Measurements from ENCODE around the gene GP5.

Gene GP5

GRCh38 chr3:194396859-194397756, 2.0 kb downstream of the GP5 start:
- no peak for DNase-seq (ENCODE audit: low read depth)

DNA sequence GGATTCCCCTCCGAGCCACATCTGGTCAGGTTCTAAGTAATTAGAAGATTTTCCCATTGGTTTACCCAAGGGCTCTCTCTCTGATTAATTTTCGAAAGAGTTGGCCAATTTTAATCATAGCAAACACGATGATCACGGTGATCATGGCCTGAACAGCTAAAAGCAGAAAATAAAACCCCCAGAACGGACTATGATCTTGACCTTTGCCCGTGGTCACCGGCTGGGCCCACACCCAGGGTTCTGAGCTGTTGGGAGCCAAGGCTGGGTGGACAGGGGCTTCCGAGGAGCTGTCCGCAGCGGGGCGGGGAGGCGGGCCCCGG, 2.6 kb downstream of the GP5 start:
- DNase-seq (ENCODE audit: low read depth), result no peak

- no peak for DNase-seq (ENCODE audit: low read depth)
Measured at GRCh38 chr3:194395778-194396538, 3.1 kb downstream of the GP5 start.

- DNase-seq (ENCODE audit: low read depth), result no peak
Measured at GRCh38 chr3:194395212-194395611, 3.9 kb downstream of the GP5 start.

DNA sequence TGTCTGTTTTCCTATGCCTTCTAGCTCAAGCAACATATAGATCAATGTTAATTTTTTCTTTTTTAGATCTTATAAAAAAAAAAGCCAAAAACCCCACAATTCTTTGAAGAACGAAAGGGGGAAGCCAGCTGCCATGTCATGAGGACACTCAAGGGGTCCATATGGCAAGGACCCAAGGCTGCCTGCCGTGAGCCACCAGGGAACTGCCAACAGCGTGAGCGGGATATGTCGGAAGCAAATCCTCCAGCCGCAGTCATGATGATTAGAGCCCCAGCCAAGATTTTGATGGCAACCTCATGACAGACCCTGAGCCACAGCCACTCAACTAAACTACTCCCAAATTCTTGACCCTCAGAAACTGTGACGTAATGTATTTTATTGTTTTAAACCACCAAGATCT, 6.5 kb downstream of the GP5 start:
- no peak for DNase-seq (ENCODE audit: low read depth)

- no peak for DNase-seq (ENCODE audit: low read depth)
Measured at GRCh38 chr3:194390835-194391234, 8.2 kb downstream of the GP5 start.

GRCh38 chr3:194389269-194389668, 9.8 kb downstream of the GP5 start:
- no peak for DNase-seq (ENCODE audit: low read depth)

- no peak for DNase-seq (ENCODE audit: low read depth)
Measured at GRCh38 chr3:194387926-194388418, 11.1 kb downstream of the GP5 start.

DNA sequence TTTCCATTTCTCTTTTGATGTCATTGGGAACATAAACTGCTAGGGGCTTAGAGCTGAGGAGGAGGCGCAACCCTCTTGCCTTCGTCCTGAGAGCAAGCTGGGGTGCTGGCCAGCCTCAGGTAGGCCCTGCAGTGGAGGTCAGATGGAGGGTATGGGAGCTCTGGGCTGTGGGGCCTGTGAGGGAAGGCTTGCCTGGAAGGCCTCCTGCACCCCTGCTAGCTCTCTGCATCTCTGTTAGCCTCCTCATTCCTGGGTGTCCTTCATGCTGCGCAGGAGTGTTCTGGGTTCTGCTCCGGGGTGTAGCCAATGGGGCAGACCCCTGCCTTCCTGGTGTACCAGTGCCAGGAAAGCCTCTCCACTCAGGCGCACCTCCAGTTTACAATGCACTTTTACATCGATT, 11.8 kb downstream of the GP5 start:
- no peak for DNase-seq (ENCODE audit: low read depth)

DNA sequence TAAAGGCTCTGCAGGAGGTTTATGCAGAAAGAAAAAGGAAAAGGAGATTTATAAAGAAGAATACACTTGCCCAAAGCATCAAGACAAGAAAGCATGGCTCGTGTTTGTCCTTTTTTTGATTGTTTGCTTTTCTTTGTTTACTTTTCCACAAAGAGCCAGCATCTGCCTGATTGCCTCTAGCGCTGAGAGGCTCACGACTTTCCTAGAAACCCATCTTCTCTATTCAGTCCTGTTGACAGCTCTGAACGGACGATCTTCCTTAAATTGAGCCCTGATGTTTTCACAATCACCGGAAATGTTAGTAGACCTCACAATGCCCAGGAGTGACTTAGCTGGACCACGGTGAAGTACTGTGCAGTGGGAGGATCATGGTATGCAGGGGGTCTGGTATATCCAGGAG, 12.4 kb downstream of the GP5 start:
- DNase-seq (ENCODE audit: low read depth), result no peak

GRCh38 chr3:194386066-194386465, 13.0 kb downstream of the GP5 start:
- no peak for DNase-seq (ENCODE audit: low read depth)

- no peak for DNase-seq (ENCODE audit: low read depth)
Measured at GRCh38 chr3:194384569-194385001, 14.5 kb downstream of the GP5 start.

DNA sequence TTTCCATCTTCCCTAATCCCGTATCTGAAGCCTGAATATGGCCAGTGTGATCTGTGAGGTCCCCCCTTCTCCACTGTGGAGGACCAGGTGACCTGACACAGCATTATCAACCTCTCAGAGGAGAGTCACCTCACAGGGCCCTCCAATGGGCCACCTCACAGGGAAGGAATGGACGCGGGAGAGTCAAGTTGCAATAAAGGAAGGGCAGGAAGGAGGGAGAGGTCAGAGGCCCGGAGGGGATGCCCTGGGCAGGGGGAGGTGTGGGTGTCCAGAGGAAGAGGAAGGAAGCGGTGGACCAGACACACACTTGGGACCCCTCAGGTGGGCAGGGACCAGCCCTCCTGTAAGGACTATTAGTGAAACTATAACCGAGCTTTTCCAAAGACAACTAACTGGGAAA, 14.9 kb downstream of the GP5 start:
- no peak for DNase-seq (ENCODE audit: low read depth)

- DNase-seq (ENCODE audit: low read depth), result no peak
Measured at GRCh38 chr3:194383276-194383940, 15.7 kb downstream of the GP5 start.

- DNase-seq (ENCODE audit: low read depth), result no peak
Measured at GRCh38 chr3:194382892-194383223, 16.2 kb downstream of the GP5 start.

GRCh38 chr3:194382196-194382891, 16.7 kb downstream of the GP5 start:
- DNase-seq (ENCODE audit: low read depth), result no peak

GRCh38 chr3:194381460-194381875, 17.6 kb downstream of the GP5 start:
- DNase-seq (ENCODE audit: low read depth), result no peak

- no peak for DNase-seq (ENCODE audit: low read depth)
Measured at GRCh38 chr3:194380326-194380725, 18.7 kb downstream of the GP5 start.

DNA sequence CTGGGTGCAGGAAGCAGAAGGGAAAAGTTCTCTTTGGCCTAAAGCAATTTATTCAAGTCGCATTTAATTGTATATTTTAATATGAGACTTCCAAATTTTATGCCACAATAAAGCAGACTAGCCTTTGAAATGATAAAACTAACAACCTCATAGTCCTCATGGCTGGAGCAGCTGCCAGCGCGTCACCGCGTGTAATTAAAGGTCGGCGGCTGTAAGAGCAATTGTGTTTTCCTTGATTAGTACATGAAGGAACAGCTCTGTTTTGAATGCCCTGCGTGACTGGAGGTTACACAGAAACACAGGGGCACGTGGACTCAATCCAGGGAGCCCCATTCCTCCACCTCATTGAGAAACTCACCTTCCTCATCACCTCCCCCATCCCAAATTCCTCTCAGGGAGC, 19.4 kb downstream of the GP5 start:
- DNase-seq (ENCODE audit: low read depth), result no peak

DNA sequence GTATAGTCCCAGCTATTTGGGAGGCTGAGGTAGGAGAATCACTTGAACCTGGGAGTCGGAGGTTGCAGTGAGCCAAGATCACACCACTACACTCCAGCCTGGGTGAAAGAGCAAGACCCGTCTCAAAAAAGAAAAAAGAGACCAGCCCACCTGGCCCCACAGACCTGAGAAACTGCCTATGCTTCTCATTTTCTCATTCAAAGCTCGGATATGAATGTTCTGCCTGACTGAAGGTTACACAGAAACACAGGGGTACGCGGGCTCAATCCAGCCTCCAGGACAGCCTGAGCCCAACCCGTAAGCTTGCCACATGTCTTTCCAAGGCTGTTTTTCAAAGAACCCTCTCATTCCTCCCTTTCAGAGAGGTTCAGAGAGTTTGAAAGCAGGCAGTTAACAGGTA, 19.8 kb downstream of the GP5 start:
- DNase-seq (ENCODE audit: low read depth), result no peak

DNA sequence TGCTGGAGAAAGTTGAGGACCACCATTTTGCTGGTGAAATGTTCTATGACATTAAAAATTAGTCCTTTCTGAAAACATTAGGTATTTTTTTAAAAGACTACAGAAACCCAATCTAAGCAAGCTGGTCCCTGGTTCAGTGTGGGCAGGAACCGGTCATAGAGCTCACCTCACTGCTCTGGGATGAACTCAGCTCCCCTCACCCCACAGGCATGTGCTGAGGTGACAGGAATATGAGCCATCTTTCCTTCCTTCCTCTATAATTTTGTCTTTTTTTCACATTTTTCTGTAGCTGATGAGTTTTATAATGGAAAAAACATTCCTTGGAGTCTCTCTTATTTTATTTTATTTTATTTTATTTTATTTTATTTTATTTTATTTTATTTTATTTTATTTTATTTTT, 21.4 kb downstream of the GP5 start:
- no peak for DNase-seq (ENCODE audit: low read depth)

- DNase-seq (ENCODE audit: low read depth), result no peak
Measured at GRCh38 chr3:194376241-194376560, 22.9 kb downstream of the GP5 start.

All from stimulated activated CD8-positive, alpha-beta memory T cell treated with anti-CD3 and anti-CD28 coated beads, Interleukin-15, amount 100 ng/mL, for 24 hours (primary cell).